Ovary (tissue), 9 donors: ENCODE data around the gene DNAJC6. TPM values are rescaled to one million over a fixed set of nuclear protein-coding genes. Genes with fewer than 3 reads are reported as not detected.

Experiments used
- DNase-seq, 5 donors: peaks; one replicate each; pipeline ENCODE4 v3.0.0-alpha.2; 2019 to 2020
- H3K27ac ChIP-seq, 2 donors: fragments of 200-600 bp; one replicate each; pipeline versions ENCODE4 v1.5.1 to v1.8.0; 2019 to 2022
- H3K27me3 ChIP-seq: fragments of 200-600 bp; one replicate; pipeline ENCODE4 v1.8.0; 2022
- H3K36me3 ChIP-seq: fragments of 200-600 bp; sonication (generic); one replicate; pipeline ENCODE4 v1.5.1; 2019
- H3K4me1 ChIP-seq: one replicate; pipeline ENCODE4 v1.8.1; 2013; ENCODE audit warnings: mild to moderate bottlenecking, moderate library complexity; ENCODE audit not compliant: insufficient read depth
- H3K4me3 ChIP-seq: fragments of 200-600 bp; sonication (generic); one replicate; pipeline ENCODE4 v1.5.1; 2017
- H3K9me3 ChIP-seq, 2 donors: fragments of 200-600 bp in 1 of 2; sonication (generic) in 1 of 2; one replicate each; pipeline versions ENCODE4 v1.5.1 to v1.8.1; 2013 to 2019; ENCODE audit warnings: mild to moderate bottlenecking in 1 of 2, moderate library complexity in 1 of 2
- EP300 ChIP-seq: sonication (generic); formaldehyde crosslinking; IDR thresholded peaks from one replicate; pipeline ENCODE4 v1.6.1; 2017; ENCODE audit warnings: antibody characterized with exemption
- POLR2A ChIP-seq: fragments of 450-650 bp; IDR thresholded peaks from one replicate; pipeline ENCODE4 v1.6.1; 2017; ENCODE audit warnings: antibody characterized with exemption, mild to moderate bottlenecking, moderate library complexity
- WGBS, 3 donors: extraction: QIAGEN DNeasy Blood & Tissue Kit in 1 of 3; methylation state at CpG; one replicate each; pipeline versions ENCODE4 v1.1.5 to v1.1.7; 2013 to 2017; 5-methylcytosine and 5-hydroxymethylcytosine counted together
- intact Hi-C, 4 donors: fragments of 100-400 bp; cut with DNase I; formaldehyde crosslinking; loops; one replicate each; pipeline versions ENCODE4 v1.11.0 to v1.15.1; 2022 to 2023
- polyA plus RNA-seq, 2 donors: library from polyadenylated mRNA; stranded (reverse); fragments of 200-250 nt in 1 of 2; fragments of 350-450 nt in 1 of 2; fragmentation: Illumina TruSeq in 1 of 2; extraction: RNeasy Lipid Tissue Mini Kit (QIAGEN cat#74804) in 1 of 2; gene quantifications; one replicate each; pipeline ENCODE4 v1.2.3, GENCODE V29; 2013 to 2014
- total RNA-seq, 7 donors: library from RNA; depleted of rRNA in 2 of 7; stranded (reverse); fragments of >200 nt in 2 of 7; fragmentation: NEBNext Ultra II Directional in 3 of 7; extraction: Animal tissue kit (Norgen Biotek cat#: 25700) in 3 of 7; gene quantifications; one replicate each; pipeline versions ENCODE4 v1.1.0 to v1.2.4, GENCODE V29; 2016 to 2023
- TF ChIP-seq, protein P1 (sequence below), 3 donors: fragments of 450-650 bp in 2 of 3; fragments of 200-600 bp in 1 of 3; IDR thresholded peaks; one replicate each; pipeline versions ENCODE4 v1.5.1 to v1.8.0; 2016 to 2022; ENCODE audit warnings: antibody characterized with exemption in 3 of 3, mild to moderate bottlenecking in 1 of 3
- donor health status: DM: no; HTN: no; CAD: no; lungs with moderate emphysema.
- donor health status: DM: no; HTN: no; CAD: no.
- donor health status: Bipolar disorder and iron deficiency.
- donor health status: DM: yes; HTN: yes; CAD: no.
- donor health status: DM: no; HTN: no; CAD: no.
- donor health status: DM: yes; HTN: yes; CAD: no.

DNAJC6 gene
- total and polyA plus RNA-seq, 9 donors = 0.48 to 2.7 (median 1.5) TPM

DNA sequence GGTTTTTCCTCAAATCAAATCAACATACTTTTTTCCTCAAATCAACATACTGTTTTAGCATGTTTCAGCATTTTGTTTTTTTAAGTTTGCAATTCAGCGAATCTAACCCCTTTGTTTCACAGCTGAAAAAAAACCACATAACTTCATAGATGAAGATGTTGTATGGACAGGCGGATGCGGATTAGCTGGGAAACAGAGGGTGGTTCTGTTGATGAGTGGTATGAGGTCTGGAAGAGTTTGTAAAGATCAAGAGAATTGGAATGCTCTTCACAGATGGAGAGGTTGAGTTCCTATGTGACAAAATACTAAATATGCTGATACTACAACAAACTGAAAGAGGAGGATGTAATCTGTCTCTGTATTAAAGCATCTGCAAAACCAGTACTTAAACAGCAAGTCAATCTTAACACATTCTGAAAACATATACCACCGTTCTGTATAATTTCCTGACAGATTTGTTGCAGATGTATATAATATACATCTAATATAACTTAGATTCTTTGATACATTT lies 100.5 kb downstream of the DNAJC6 start:
- Histone ChIP-seq H3K9me3 (no peaks in the 10 kb centered on the region), H3K4me1 (no peaks in the 10 kb centered on the region), H3K27ac (no peak overlapping the region), H3K36me3 (no peaks in the 10 kb centered on the region), H3K27me3 (no peaks in the 10 kb centered on the region), H3K4me3 (no peak overlapping the region)
- TF ChIP-seq EP300 (no peak), POLR2A (no peak)
- TF ChIP-seq, protein P1, sequence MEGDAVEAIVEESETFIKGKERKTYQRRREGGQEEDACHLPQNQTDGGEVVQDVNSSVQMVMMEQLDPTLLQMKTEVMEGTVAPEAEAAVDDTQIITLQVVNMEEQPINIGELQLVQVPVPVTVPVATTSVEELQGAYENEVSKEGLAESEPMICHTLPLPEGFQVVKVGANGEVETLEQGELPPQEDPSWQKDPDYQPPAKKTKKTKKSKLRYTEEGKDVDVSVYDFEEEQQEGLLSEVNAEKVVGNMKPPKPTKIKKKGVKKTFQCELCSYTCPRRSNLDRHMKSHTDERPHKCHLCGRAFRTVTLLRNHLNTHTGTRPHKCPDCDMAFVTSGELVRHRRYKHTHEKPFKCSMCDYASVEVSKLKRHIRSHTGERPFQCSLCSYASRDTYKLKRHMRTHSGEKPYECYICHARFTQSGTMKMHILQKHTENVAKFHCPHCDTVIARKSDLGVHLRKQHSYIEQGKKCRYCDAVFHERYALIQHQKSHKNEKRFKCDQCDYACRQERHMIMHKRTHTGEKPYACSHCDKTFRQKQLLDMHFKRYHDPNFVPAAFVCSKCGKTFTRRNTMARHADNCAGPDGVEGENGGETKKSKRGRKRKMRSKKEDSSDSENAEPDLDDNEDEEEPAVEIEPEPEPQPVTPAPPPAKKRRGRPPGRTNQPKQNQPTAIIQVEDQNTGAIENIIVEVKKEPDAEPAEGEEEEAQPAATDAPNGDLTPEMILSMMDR (IDR thresholded peaks at IDR 0.05) = no peak
- 91 to 93% (median 93%) methylated on average over 4 of the region's 4 CpGs for WGBS, 3 donors
- no peak for DNase-seq
- intact Hi-C loops = loop anchor here in 1 of 4 donors (10.0 kb wide), 1 partner anchor 155 kb away; no protein-coding TSS in a partner anchor

DNA sequence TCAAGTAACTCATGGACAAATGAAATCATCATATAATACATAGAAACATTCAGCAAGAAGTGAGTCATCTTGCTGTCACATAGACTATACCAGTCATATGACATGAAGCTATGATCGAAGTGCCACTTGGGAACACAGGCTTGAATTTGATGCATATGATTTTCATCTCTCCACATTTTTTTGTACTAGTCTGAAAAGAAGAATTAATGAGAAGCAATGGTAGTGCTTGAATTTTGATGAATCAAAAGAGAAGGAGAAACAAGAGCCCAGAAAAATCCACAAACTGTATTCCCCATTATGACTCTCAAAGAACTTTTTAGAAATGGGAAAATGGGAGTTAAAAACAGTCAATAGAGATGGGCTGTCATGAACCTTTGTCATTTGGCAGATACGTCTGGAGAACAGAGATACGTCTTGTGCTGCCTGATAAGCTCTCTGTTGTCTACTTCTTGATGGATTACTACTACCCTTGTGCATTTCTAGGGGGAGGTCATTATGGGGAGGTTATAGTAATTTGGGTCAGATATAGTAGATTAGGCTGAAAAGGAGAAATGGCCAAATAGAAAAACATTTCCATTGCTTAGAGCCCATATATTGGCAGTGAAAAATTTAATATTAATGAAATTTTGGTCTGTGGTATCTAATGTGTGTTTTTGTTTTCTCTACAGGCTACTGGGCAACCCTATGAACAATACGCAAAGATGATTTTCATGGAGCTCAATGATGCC lies 103.1 kb downstream of the DNAJC6 start:
- Histone ChIP-seq H3K9me3 (no peaks in the 10 kb centered on the region), H3K36me3 (no peaks in the 10 kb centered on the region), H3K27ac (no peak overlapping the region), H3K27me3 (no peaks in the 10 kb centered on the region), H3K4me1 (no peaks in the 10 kb centered on the region), H3K4me3 (no peak overlapping the region)
- intact Hi-C loops = loop anchor here in 1 of 4 donors (10.0 kb wide), 1 partner anchor 158 kb away; no protein-coding TSS in a partner anchor
- no peak for DNase-seq
- no peak for TF ChIP-seq EP300
- 81 to 88% (median 84%) methylated on average over 4 of the region's 4 CpGs for WGBS, 3 donors

DNA sequence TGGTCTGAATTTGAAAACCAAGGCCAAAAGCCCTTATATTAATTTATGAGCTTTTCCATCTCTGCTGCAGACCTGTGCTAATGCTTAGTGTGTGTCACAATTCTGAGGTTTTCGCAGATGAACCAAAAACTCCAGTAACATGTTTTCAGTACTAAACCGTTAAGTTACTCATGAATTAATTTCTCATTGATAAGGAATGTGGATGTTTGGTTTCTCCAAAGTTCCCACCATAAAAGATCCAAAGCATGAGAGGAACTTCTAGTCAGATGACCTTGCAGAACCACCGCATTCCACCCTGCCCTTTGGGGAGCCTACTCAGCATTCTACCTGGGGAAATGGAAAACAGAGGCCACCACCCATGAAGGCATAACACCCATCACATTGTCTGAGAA lies 103.6 kb downstream of the DNAJC6 start:
- intact Hi-C loops = loop anchor here in 1 of 4 donors (10.0 kb wide), 1 partner anchor 158 kb away; no protein-coding TSS in a partner anchor
- H3K27ac ChIP-seq = no peak overlapping the region
- H3K9me3 ChIP-seq = no peaks in the 10 kb centered on the region
- H3K4me1 ChIP-seq = no peaks in the 10 kb centered on the region
- TF ChIP-seq POLR2A = no peak
- no peak for TF ChIP-seq EP300
- TF ChIP-seq, protein P1 (IDR thresholded peaks at IDR 0.05) = no peak
- no peak overlapping the region for H3K4me3 ChIP-seq
- no peaks in the 10 kb centered on the region for H3K36me3 ChIP-seq
- H3K27me3 ChIP-seq = no peaks in the 10 kb centered on the region
- DNase-seq = no peak
- WGBS, 3 donors = 73 to 86% (median 85%) methylated on average over 3 of the region's 3 CpGs

DNA sequence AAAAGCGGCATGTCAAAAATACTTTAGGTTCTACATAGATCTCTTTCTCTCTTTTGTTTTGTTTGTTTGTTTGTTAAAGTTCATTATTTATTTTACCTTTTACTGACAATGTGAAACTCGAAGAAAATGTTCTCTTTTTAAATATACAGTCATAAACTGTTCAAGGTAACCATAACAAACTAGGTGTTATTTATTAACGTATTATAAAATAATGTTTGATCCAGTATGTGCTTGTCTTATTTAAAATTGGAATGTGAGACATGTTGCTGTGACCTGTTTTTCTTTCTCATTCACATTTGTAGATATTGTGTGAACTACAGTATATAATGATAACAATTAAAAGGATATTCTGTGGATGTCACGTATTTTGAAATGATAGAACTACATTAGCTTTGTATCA lies 105.2 kb downstream of the DNAJC6 start:
- intact Hi-C loops = loop anchor here in 1 of 4 donors (10.0 kb wide), 1 partner anchor 160 kb away; no protein-coding TSS in a partner anchor
- Histone ChIP-seq H3K36me3 (no peaks in the 10 kb centered on the region), H3K9me3 (no peaks in the 10 kb centered on the region), H3K27ac (no peak overlapping the region), H3K4me3 (no peak overlapping the region), H3K27me3 (no peaks in the 10 kb centered on the region), H3K4me1 (no peaks in the 10 kb centered on the region)
- TF ChIP-seq, protein P1 (IDR thresholded peaks at IDR 0.05) = no peak
- TF ChIP-seq EP300 (no peak), POLR2A (no peak)
- no peak for DNase-seq
- 73 to 81% (median 77%) methylated on average over 4 of the region's 4 CpGs for WGBS, 3 donors

DNA sequence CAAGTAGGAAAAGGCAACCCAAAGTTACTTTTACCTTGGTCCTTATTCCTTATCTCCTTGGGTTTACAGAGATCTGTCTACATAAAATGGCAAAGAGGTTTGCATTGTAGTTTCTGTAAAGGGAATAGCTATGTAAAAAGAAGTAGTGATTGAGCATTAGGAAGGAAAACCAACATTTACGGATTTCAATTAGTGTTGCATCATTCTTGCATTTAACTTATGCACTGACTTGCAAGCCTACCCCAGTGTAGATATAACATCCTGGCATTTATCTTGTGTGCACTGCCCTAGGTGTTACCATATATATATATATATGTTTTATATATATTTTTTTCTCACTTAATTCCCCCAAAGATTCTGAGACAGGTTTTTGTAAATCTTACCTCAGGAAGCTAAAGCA lies 107.4 kb downstream of the DNAJC6 start:
- H3K27me3 ChIP-seq = no peaks in the 10 kb centered on the region
- H3K36me3 ChIP-seq = no peaks in the 10 kb centered on the region
- DNase-seq = no peak
- no peak for TF ChIP-seq POLR2A
- TF ChIP-seq, protein P1 (IDR thresholded peaks at IDR 0.05) = no peak
- no peak overlapping the region for H3K27ac ChIP-seq
- intact Hi-C loops = loop anchor here in 1 of 4 donors (10.0 kb wide), 1 partner anchor 162 kb away; no protein-coding TSS in a partner anchor
- WGBS, 3 donors = 76 to 100% (median 91%) methylated on average over 1 of the region's 1 CpG
- H3K4me3 ChIP-seq = no peak overlapping the region
- no peaks in the 10 kb centered on the region for H3K9me3 ChIP-seq
- H3K4me1 ChIP-seq = no peaks in the 10 kb centered on the region
